ENCODE results near the gene C12orf50. TPM values are rescaled to one million over a fixed set of nuclear protein-coding genes. Genes with fewer than 3 reads are reported as not detected.

The C12orf50 gene
- total and polyA plus RNA-seq, 2 experiments from 2014 or later: 0.03 TPM; not detected in 1

- TF ChIP-seq ZNF462 (CRISPR knock-in tag; IDR thresholded peaks at IDR 0.05) (no peak), ETS1 (IDR thresholded peaks at IDR 0.05) (no peak), NANOG (IDR thresholded peaks at IDR 0.05; ENCODE audit: borderline replicate concordance) (no peak), REST (IDR thresholded peaks at IDR 0.05; ENCODE audit: unreplicated experiment) (no peak), CREB1 (CRISPR knock-in tag; IDR thresholded peaks at IDR 0.05; ENCODE audit: low read depth) (no peak), POLR2AphosphoS5 (IDR thresholded peaks at IDR 0.05; ENCODE audit: low read depth) (no peak), EZH2 (IDR thresholded peaks at IDR 0.05; ENCODE audit: low read depth, unreplicated experiment) (no peak), STAT1 (IDR thresholded peaks at IDR 0.05; ENCODE audit: unreplicated experiment) (no peak), CTCF (conservative IDR thresholded peaks at IDR 0.05; ENCODE audit: low read depth in 2 of 2) (no peak), EZH2phosphoT487 (IDR thresholded peaks at IDR 0.05; ENCODE audit: unreplicated experiment) (no peak)
These were observed 37.7 kb downstream of the C12orf50 start (continued) for GRCh38 chr12:87991483-87991882.
